ENCODE measurements around the gene LOC128125822. TPM values are rescaled to one million over a fixed set of nuclear protein-coding genes. Genes with fewer than 3 reads are reported as not detected.

LOC128125822 gene

DNA sequence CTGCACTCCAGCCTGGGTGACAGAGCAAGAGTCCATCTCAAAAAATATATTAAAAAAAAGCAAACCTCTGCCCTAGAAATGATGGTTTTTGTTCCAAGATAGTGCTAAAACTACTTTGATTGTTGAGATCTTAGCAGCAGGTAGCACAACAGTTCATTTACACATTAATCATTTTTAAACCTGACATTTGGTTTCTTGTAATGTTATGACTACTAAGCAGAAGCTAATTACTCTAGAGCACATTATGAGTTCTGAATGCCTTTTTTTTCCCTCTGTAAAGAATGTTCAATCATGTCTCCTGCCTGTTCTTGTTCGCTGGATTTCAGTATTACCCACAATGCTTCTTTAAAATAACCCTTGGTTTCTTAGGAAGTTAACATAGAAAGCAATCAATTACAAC, 38.7 kb downstream of the LOC128125822 start:
- Mint-ChIP-seq H3K36me3 (ENCODE audit: low read depth) (no peaks in the 10 kb centered on the region), H3K27me3 (ENCODE audit: insufficient read depth) (peaks cover 5% of the 10 kb centered on the region), H3K9me3 (no peaks in the 10 kb centered on the region), H3K4me3 (no peak overlapping the region), H3K4me1 (no peaks in the 10 kb centered on the region), H3K27ac (no peak overlapping the region)
- 80 to 82% methylated on average over 1 of the region's 1 CpG for WGBS, 2 experiments (ENCODE audit: insufficient coverage in 1 of 2, insufficient read length in 1 of 2)
- Histone ChIP-seq H3K9me3 (ENCODE audit: control insufficient read depth, low read length) (no peaks in the 10 kb centered on the region), H3K36me3 (ENCODE audit: control insufficient read depth, insufficient read depth, low read length) (no peaks in the 10 kb centered on the region), H3K9ac (ENCODE audit: extremely low read depth, low read length, poor library complexity, severe bottlenecking) (no peak overlapping the region), H3K27ac (ENCODE audit: low read depth, low read length) (no peak overlapping the region), H3K27me3 (ENCODE audit: control insufficient read depth, insufficient read depth, low read length, poor library complexity, severe bottlenecking) (no peaks in the 10 kb centered on the region), H3K4me1 (ENCODE audit: control insufficient read depth, insufficient read depth, low read length) (no peaks in the 10 kb centered on the region), H3K4me3 (ENCODE audit: low read length) (no peak overlapping the region)
- TF ChIP-seq, protein P1, sequence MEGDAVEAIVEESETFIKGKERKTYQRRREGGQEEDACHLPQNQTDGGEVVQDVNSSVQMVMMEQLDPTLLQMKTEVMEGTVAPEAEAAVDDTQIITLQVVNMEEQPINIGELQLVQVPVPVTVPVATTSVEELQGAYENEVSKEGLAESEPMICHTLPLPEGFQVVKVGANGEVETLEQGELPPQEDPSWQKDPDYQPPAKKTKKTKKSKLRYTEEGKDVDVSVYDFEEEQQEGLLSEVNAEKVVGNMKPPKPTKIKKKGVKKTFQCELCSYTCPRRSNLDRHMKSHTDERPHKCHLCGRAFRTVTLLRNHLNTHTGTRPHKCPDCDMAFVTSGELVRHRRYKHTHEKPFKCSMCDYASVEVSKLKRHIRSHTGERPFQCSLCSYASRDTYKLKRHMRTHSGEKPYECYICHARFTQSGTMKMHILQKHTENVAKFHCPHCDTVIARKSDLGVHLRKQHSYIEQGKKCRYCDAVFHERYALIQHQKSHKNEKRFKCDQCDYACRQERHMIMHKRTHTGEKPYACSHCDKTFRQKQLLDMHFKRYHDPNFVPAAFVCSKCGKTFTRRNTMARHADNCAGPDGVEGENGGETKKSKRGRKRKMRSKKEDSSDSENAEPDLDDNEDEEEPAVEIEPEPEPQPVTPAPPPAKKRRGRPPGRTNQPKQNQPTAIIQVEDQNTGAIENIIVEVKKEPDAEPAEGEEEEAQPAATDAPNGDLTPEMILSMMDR (conservative IDR thresholded peaks at IDR 0.05): no peak
- no peak for DNase-seq

DNA sequence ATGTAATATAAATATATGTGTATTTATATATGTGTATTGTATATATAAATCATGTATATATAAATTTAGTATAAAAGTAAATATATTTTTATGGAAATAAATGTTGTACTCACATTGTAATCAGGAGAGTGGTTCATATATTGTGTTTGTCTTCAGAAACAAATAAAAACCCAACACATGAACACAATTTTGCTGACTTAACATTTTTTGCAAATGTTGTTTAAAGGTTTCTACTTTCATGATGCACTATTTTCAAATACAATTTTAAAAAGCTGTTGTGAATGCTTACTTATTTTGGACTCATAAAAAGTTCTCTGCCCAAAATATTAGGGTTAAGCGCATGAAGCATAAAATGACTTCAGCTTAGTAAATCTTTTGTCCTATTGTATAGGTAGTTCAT, 39.3 kb downstream of the LOC128125822 start:
- Mint-ChIP-seq H3K36me3 (ENCODE audit: low read depth) (no peaks in the 10 kb centered on the region), H3K4me3 (no peak overlapping the region), H3K4me1 (no peaks in the 10 kb centered on the region), H3K9me3 (no peaks in the 10 kb centered on the region), H3K27ac (no peak overlapping the region), H3K27me3 (ENCODE audit: insufficient read depth) (peaks cover 10% of the 10 kb centered on the region)
- Histone ChIP-seq H3K9ac (ENCODE audit: extremely low read depth, low read length, poor library complexity, severe bottlenecking) (no peak overlapping the region), H3K4me1 (ENCODE audit: control insufficient read depth, insufficient read depth, low read length) (no peaks in the 10 kb centered on the region), H3K27me3 (ENCODE audit: control insufficient read depth, insufficient read depth, low read length, poor library complexity, severe bottlenecking) (no peaks in the 10 kb centered on the region), H3K36me3 (ENCODE audit: control insufficient read depth, insufficient read depth, low read length) (no peaks in the 10 kb centered on the region), H3K4me3 (ENCODE audit: low read length) (no peak overlapping the region), H3K27ac (ENCODE audit: low read depth, low read length) (no peak overlapping the region), H3K9me3 (ENCODE audit: control insufficient read depth, low read length) (no peaks in the 10 kb centered on the region)
- no peak for DNase-seq
- 83% methylated on average over 1 of the region's 1 CpG; no CpG with 5 or more reads in 1 of the 2 experiments for WGBS, 2 experiments (ENCODE audit: insufficient coverage in 1 of 2, insufficient read length in 1 of 2)
- TF ChIP-seq, protein P1 (conservative IDR thresholded peaks at IDR 0.05): no peak

DNA sequence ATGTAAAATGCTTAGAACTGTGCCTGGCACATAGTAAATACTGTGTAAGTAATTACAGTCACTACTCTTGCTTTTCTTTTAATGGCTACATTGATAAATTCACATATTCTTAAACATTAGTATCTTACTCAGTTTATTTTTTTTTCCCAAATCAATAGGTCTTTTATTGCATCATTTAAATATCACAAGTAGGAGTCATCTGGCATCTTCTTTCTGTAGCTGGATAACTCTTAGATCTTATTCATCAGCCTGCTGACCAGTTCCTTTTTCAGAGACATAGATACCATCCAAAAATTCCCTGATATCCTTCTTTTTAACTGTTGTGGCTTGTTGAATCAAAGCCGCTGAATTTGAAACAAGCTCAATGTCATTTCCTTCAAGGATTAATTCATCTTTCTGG, 43.3 kb downstream of the LOC128125822 start:
- Histone ChIP-seq H3K4me1 (ENCODE audit: control insufficient read depth, insufficient read depth, low read length) (no peaks in the 10 kb centered on the region), H3K27me3 (ENCODE audit: control insufficient read depth, insufficient read depth, low read length, poor library complexity, severe bottlenecking) (no peaks in the 10 kb centered on the region), H3K9me3 (ENCODE audit: control insufficient read depth, low read length) (no peaks in the 10 kb centered on the region), H3K9ac (ENCODE audit: extremely low read depth, low read length, poor library complexity, severe bottlenecking) (no peak overlapping the region), H3K27ac (ENCODE audit: low read depth, low read length) (no peak overlapping the region), H3K36me3 (ENCODE audit: control insufficient read depth, insufficient read depth, low read length) (no peaks in the 10 kb centered on the region), H3K4me3 (ENCODE audit: low read length) (no peak overlapping the region)
- TF ChIP-seq, protein P1 (conservative IDR thresholded peaks at IDR 0.05): no peak
- Mint-ChIP-seq H3K36me3 (ENCODE audit: low read depth) (no peaks in the 10 kb centered on the region), H3K4me3 (no peak overlapping the region), H3K9me3 (no peaks in the 10 kb centered on the region), H3K4me1 (no peaks in the 10 kb centered on the region), H3K27me3 (ENCODE audit: insufficient read depth) (peaks cover 16% of the 10 kb centered on the region), H3K27ac (no peak overlapping the region)
- 94 to 100% methylated on average over 1 of the region's 1 CpG for WGBS, 2 experiments (ENCODE audit: insufficient coverage in 1 of 2, insufficient read length in 1 of 2)
- DNase-seq: no peak

Other genes with a start within 250 kb of the LOC128125822 start
- 10 to 100 TPM; 37.2 to 42.6 TPM for gene PTP4A1, start within 50 bp of the LOC128125822 start, total RNA-seq
- gene PHF3, start 63.3 kb downstream of the LOC128125822 start, total RNA-seq: 10 to 100 TPM; 68.2 to 72.5 TPM